HG03558 (cell line): ENCODE results near the gene RRN3.
A peak's percentile ranks its signal among the peaks of the same experiment; 100 is the strongest.
"Not testable (repeated sequence)": the region's sequence is repeated elsewhere in the genome, so short reads cannot be mapped to it uniquely, and the experiment has no call there.

Experiments
- ATAC-seq: cut with Tn5 transposase; IDR thresholded peaks from one replicate; pipeline ENCODE4 v1.9.1; 2021; ENCODE audit warnings: moderate number of reproducible peaks; ENCODE audit not compliant: unreplicated experiment; ENCODE audit errors: extremely low read depth

RRN3 gene

GRCh38 chr16:15093955-15094827, at the start of gene RRN3:
RRN3 (minus strand) TSS chr16:15094272; CDS start chr16:15094233, 39 bp downstream.
- peak; percentile 85 for ATAC-seq

DNA sequence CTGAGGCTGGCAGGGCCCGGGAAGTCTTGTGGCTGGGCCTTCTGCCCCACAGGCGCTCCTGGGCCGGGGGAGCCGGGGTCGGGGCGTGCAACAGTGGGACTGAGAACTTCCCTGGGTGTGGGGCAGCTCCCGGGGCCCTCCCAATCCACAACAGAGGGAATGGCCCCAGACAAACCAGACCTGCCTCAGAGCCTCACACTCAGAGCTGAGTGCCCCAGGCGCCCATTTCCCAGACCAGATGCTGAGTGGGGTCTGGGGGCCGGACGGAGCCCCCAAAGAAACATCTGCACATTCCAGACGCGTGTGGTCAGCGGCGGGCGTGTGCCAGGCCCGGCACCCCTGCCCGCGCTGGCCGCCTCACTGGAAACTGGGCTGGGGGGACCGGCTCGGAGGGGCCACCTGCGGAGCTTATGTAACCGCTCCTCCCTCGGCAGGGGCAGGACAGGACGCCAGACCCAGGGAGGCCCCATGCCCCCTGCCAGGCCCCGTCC, 49.6 kb upstream of the RRN3 start:
- ATAC-seq: not testable (repeated sequence)

GRCh38 chr16:15142891-15143600, 49.0 kb upstream of the RRN3 start:
- not testable (repeated sequence) for ATAC-seq

- ATAC-seq: not testable (repeated sequence)
These were observed 48.2 kb upstream of the RRN3 start for GRCh38 chr16:15142107-15142890.

DNA sequence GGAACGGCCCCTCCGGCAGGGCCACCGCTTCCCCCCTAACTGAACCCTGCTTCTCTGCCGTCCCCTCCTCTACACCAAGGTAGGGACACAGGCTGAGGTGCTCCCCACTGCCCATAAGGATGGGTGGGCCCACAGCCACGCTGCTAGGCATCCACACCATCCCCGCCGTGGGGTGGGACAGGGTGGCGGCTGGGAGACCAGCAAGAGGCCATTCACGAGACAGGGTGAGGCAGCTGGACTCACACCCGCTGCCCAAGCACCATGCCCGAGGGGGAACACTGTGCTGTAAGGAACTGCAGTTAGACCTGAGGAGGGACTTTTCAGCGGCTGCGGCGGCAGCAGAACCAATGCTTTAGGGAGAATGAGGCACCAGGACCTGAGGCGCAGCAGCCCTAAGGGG, 47.5 kb upstream of the RRN3 start:
- no peak for ATAC-seq

DNA sequence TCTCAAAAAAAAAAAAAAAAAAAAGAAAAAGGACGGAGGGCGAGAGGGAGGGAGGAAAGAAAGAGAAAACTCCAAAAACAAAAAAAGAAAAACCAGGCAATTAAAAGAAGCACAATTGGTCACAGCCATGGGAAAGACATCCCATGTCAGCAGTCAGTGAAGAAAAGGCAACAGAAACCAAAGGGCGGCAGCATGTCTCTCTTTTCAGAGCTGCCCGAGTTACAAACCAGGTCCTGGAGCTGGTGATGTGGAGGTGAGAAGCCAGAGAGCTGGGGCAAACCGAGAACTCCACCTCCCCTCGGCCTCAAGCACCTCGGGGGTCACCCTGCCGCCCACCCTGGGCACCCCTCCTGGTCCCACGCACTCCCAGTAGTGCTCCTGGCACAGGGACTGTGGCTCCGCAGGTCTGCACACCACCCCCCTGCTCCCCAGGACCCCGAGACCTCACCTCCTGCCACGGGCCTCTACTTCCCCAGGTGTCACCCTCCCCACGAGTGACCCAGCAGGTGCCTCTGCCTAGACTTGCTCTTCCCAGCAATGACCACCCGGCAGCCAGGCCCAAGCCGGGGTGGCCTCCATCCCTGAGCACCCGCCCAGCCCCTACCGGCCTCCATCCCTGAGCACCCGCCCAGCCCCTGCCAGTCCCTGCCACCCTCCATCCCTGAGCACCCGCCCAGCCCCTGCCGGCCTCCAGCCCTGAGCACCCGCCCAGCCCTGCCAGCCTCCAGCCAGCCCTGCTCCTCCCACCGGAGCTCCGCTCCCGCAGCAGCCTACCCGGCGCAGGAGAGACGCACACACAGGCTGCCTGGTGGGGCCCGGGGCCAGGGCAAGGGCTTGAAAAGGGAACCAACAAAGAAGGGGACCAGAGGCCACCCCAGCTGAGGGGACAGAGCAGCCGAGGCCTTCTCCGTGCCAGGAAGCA, 46.6 kb upstream of the RRN3 start:
- not testable (repeated sequence) for ATAC-seq

DNA sequence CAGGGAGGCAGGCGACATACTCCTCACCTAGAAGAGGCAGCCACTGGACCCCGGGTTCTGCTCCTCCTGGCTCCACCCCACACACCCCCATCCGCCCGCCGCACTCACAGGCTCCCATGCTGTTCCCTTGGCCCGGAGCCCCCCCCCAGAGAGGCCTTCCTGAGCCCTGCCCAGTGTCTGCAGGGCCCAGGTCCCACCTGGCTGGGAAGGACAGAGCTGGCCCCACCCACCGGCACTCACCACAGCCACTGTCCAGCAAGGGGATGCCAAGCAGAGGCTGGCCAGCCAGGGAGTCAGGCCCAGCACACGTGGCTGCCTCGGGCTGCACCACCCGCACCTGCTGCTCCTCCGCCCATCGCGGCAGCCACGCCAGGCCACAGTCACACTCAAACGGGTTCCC, 43.4 kb upstream of the RRN3 start:
- ATAC-seq: not testable (repeated sequence)

DNA sequence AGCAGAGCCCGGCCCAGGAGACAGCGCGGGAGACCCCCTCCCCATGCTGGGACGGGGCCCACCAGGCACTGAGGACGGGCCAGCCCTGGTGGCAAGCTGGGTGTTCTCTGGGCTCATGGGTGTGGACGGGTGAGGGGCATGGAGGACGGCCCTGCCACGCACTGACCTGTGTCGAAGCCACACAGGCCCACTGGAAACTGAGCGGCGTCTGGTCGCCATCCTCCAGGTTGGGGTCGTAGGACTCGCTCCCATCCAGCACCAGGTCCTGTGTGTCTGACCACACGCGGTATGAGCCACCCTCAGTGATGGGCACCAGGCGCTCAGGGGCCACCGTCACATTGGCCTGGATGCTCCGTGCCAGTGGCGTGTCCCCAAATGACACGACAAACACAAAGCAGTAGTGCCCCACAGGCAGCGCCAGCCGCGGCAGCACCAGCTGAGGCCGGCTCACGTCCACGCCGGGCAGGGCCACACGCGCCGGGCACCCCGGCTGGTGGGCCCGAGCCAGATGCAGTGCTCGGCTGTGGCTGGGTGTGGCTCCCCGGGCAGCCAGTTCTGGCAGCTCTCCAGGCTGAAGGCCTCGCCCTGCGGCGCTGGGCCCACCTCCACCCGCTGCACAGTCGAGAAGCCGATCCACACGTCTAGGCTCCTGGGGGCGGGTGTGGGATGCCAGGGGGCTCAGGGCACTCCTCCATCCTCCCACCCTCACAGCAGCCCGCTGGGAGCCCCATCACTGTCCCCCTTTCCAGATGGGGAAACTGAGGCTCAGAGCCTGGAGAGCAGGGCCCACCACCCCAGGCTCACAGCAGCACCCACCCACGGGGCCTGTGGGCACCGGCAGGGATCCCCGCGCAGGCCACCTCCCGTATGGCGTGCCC, 41.6 kb upstream of the RRN3 start:
- ATAC-seq: not testable (repeated sequence)

DNA sequence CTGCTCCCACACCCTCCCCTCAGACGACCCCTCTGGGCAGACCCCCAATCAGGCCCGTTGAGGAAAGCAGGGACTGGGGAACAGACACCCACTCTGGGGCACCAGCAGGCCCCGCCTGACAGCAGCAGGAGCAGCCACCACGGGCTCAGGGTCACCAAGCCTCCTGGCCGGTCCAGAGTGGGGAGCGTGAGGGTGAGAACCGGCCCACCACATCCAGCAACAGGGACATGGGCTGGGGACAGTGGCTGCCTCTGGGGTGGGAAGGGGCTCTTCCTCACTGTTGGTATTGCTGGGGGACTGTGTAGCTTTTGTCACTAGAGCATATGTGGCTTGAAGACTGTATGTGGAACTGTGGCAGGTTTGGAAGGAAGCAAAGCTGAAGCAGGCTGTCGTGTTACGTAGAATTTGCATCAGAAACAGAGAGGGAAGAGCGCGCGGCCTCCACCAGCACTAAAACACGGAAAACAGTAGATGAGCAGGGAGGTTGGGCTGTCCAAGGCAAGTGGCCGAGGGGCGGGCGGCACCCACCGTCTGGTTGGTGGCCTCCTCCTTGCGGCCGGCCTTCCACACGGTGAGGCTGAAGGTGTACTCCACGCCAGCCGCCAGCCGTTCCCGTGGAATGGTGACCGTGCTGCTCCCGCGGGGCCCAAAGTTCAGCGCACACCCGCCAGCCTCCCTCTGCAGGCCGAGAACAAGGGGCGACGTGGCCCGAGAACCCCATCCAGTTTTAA, 40.8 kb upstream of the RRN3 start:
- not testable (repeated sequence) for ATAC-seq

DNA sequence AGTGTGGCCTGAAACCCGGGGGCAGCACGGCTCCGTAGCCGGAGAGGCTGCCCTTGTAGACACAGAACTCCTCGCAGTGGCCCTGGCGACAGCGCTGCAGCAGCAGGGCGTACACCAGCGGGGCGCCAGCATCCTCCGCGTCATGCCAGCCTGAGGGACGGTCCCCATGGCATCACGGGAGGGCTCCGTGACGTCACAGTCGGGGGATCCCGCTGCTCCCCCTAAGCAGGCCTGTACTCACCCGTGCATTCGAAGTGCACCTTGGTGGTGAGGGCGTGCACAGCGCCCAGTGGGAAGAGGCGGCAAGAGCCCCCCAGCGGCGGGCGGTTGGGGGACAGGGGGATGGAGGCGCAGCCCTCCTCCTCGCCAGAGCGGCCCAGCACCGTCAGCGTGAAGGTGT, 39.5 kb upstream of the RRN3 start:
- not testable (repeated sequence) for ATAC-seq

DNA sequence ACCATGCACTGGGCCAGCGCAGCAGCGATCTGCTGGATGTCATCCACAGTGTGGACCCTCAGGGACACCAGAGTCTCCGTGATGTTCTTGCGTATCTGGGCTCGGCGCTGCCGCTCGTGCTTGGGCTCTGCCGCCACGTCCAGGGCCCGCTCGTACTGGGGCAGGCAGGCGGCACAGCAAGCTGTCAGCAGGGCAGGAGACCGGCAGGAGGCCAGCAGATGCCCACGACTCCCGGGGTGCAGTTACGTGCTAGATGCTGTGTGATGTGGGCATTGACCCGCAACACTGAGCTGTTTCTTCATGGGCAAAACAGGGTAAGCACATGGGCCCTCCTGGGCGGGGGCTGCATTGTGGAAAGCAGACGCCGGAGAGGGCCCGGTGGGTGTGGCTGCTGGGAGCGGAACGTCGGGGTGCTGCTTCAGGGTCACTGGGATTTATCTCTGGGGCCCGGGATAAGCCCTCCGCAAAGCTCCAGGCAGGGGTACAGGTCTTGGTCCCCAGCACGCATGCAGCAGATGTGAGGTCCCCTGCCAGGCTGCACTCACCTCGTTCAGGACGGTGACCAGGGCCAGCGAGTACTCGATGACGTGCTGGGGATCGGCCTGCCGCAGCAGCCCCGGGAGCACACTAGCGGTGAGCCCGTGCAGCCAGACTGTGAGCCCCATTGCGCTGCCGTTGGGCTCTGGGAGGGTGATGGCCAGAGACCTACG, 38.8 kb upstream of the RRN3 start:
- not testable (repeated sequence) for ATAC-seq

- not testable (repeated sequence) for ATAC-seq
These were observed 37.0 kb upstream of the RRN3 start for GRCh38 chr16:15130943-15131700.

GRCh38 chr16:15130256-15130932, 36.3 kb upstream of the RRN3 start:
- not testable (repeated sequence) for ATAC-seq

- ATAC-seq: not testable (repeated sequence)
These were observed 33.8 kb upstream of the RRN3 start for GRCh38 chr16:15127641-15128425.

GRCh38 chr16:15100372-15100987, 6.4 kb upstream of the RRN3 start:
- ATAC-seq: not testable (repeated sequence)
